ENCODE results near the gene PRCC.

The PRCC gene

DNA sequence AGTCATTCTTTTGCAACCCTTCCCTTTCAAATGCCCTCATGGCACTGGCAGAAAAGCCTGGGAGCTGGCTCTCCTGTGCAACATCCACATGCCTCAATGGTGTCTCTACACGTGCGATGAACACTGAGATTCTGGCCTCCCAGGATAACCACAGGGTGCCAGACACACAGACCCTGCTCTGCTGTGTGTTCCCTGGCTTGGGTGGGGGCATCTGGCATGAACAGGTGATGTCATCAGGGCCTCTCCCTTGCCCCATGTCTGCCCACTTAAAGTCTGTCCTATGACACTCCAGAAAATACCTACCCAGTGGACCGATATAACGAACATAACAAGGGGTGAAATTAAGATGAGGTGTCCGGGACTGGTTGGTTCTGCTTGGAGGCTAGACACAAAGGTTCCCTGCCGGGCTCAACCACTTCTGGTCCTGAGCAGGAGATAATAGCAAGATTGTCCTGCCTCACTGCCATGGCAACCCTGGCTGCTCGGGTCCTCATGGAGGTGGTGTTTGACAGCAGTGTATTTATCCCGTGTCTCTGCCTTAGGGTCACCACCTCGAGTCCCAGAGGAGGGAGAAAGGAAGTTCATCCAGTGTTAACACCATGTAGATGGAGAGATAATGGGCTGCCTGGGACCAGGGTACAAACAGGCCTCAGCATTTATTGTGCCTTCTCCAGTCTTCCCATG is 72.2 kb downstream of the PRCC start:
- no peak overlapping the region for H3K4me3 ChIP-seq (ENCODE audit: low read depth, low read length)
- DNase-seq (ENCODE audit: low read depth): no peak

GRCh38 chr1:156840186-156840897 is 73.0 kb downstream of the PRCC start:
- TF ChIP-seq CTCF (conservative IDR thresholded peaks at IDR 0.05; ENCODE audit: low read depth, low read length): no peak
- DNase-seq (ENCODE audit: low read depth): no peak
- no peak overlapping the region for H3K4me3 ChIP-seq (ENCODE audit: low read depth, low read length)

More for the DNA sequence above, 72.2 kb downstream of the PRCC start:
- no peak for TF ChIP-seq CTCF (conservative IDR thresholded peaks at IDR 0.05; ENCODE audit: low read depth, low read length)

GRCh38 chr1:156840898-156841279 is 73.6 kb downstream of the PRCC start:
- H3K4me3 ChIP-seq (ENCODE audit: low read depth, low read length): no peak overlapping the region
- DNase-seq (ENCODE audit: low read depth): no peak
- no peak for TF ChIP-seq CTCF (conservative IDR thresholded peaks at IDR 0.05; ENCODE audit: low read depth, low read length)

DNA sequence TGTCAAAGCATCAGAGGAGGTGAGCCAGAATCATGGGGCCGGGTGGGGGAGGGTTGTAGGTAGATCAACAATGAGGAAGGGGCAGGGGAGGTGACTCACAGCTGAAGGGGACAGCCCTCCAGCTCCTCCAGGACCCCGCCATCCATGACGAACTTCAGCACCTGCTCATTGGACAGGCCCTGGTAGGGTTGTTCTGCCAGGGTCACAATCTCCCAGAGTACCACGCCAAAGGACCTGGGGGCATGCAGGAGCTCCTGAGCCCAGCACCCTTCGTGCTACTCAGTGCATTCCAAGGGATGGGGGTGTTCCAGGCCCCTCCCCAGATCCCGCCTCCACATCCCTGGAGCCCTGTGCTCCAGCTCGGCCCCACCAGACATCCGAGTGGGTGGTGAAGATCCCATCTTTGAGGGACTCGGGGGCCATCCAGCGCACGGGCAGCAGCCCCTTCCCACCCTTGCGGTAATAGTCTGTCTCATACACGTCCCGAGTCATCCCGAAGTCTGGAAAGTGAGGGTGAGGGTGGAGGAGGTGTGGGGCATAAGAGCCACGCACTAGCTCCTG is 74.0 kb downstream of the PRCC start:
- H3K4me3 ChIP-seq (ENCODE audit: low read depth, low read length): no peak overlapping the region
- no peak for DNase-seq (ENCODE audit: low read depth)
- no peak for TF ChIP-seq CTCF (conservative IDR thresholded peaks at IDR 0.05; ENCODE audit: low read depth, low read length)

- no peak for TF ChIP-seq CTCF (conservative IDR thresholded peaks at IDR 0.05; ENCODE audit: low read depth, low read length)
- no peak overlapping the region for H3K4me3 ChIP-seq (ENCODE audit: low read depth, low read length)
- no peak for DNase-seq (ENCODE audit: low read depth)
Observed at GRCh38 chr1:156842618-156843300, 75.4 kb downstream of the PRCC start.

DNA sequence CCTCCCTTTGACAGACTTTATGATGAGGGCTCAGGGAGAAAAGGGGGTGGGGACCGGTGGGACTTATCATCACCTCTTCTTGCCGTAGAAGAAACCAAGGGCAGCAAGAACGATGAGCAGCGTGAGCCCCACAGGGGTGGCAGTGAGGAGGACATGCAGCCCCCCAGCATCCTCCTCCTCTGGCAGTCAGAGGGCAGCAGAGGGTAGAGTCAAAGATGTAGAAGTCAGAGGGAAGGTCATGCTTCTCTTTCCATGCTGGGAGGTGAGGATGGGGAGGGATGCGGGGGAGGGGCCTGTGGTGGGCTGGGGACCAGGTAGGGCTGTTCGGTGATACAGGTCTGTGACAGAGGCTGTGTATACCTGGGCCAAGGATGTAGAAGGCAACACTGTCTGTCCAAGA is 76.8 kb downstream of the PRCC start:
- DNase-seq (ENCODE audit: low read depth): no peak
- H3K4me3 ChIP-seq (ENCODE audit: low read depth, low read length): no peak overlapping the region
- no peak for TF ChIP-seq CTCF (conservative IDR thresholded peaks at IDR 0.05; ENCODE audit: low read depth, low read length)
